MM.1S (cell line): Measurements from ENCODE around the gene FGGY.
"Not testable (repeated sequence)": the region's sequence is repeated elsewhere in the genome, so short reads cannot be mapped to it uniquely, and the experiment has no call there.

Source experiments
- DNase-seq: peaks from one replicate; pipeline ENCODE4 v3.0.0-alpha.2; 2015
- H2AFZ ChIP-seq: fragments of 300-600 bp; sonication (generic); 2 replicates; pipeline ENCODE4 v1.6.0; 2016; ENCODE audit warnings: antibody characterized with exemption, low read length
- H3F3A ChIP-seq: fragments of 300-600 bp; sonication (generic); 2 replicates; pipeline ENCODE4 v1.6.1; 2016; ENCODE audit warnings: mild to moderate bottlenecking, antibody characterized with exemption, low read length, moderate library complexity, mixed read lengths; ENCODE audit not compliant: insufficient read depth
- H3K27ac ChIP-seq: fragments of 300-600 bp; sonication (generic); 2 replicates; pipeline ENCODE4 v1.5.1; 2016; ENCODE audit warnings: mild to moderate bottlenecking, low read length
- H3K27me3 ChIP-seq: fragments of 300-600 bp; sonication (generic); replicated peaks from 2 replicates; pipeline ENCODE4 v1.6.0; 2016; ENCODE audit warnings: low read length; ENCODE audit not compliant: insufficient read depth
- H3K36me3 ChIP-seq: fragments of 300-600 bp; sonication (generic); replicated peaks from 2 replicates; pipeline ENCODE4 v1.6.1; 2016; ENCODE audit warnings: mild to moderate bottlenecking, low read length, mixed read lengths; ENCODE audit not compliant: insufficient read depth
- H3K4me1 ChIP-seq: fragments of 300-600 bp; sonication (generic); 2 replicates; pipeline ENCODE4 v1.6.1; 2016; ENCODE audit warnings: low read length, mixed read lengths
- H3K4me2 ChIP-seq: fragments of 300-600 bp; sonication (generic); 2 replicates; pipeline ENCODE4 v1.6.0; 2016; ENCODE audit warnings: low read depth, low read length
- H3K4me3 ChIP-seq: fragments of 300-600 bp; sonication (generic); 2 replicates; pipeline ENCODE4 v1.5.1; 2016; ENCODE audit warnings: low read length, mixed read lengths
- H3K79me2 ChIP-seq: fragments of 300-600 bp; sonication (generic); 2 replicates; pipeline ENCODE4 v1.6.1; 2016; ENCODE audit warnings: mixed run types, low read length, mixed read lengths
- H3K9ac ChIP-seq: fragments of 300-600 bp; sonication (generic); 2 replicates; pipeline ENCODE4 v1.6.1; 2016; ENCODE audit warnings: low read length, mixed read lengths
- H3K9me2 ChIP-seq: fragments of 300-600 bp; sonication (generic); replicated peaks from 2 replicates; pipeline ENCODE4 v1.6.1; 2016; ENCODE audit warnings: mild to moderate bottlenecking, low read length, mixed read lengths; ENCODE audit not compliant: insufficient read depth
- H3K9me3 ChIP-seq: fragments of 300-600 bp; sonication (generic); replicated peaks from 2 replicates; pipeline ENCODE4 v1.6.1; 2016; ENCODE audit warnings: mild to moderate bottlenecking, low read length, mixed read lengths; ENCODE audit not compliant: insufficient read depth
- H4K20me1 ChIP-seq: fragments of 300-600 bp; sonication (generic); 2 replicates; pipeline ENCODE4 v1.6.1; 2016; ENCODE audit warnings: mild to moderate bottlenecking, low read length, moderate library complexity, mixed read lengths; ENCODE audit not compliant: insufficient read depth
- CTCF ChIP-seq: fragments of 300-600 bp; sonication (generic); IDR thresholded peaks from 2 replicates; pipeline ENCODE4 v1.5.1; 2016; ENCODE audit warnings: antibody characterized with exemption, low read length, mixed read lengths
- EZH2 ChIP-seq: fragments of 300-600 bp; sonication (generic); optimal IDR thresholded peaks from 2 replicates; pipeline ENCODE3; 2017; ENCODE audit warnings: low read depth, mild to moderate bottlenecking, antibody characterized with exemption, low read length, mixed read lengths
- EZH2phosphoT487 ChIP-seq: fragments of 300-600 bp; sonication (generic); IDR thresholded peaks from 2 replicates; pipeline ENCODE4 v1.6.1; 2018; ENCODE audit warnings: antibody characterized with exemption, low read length

The FGGY gene

GRCh38 chr1:59554752-59555151 lies 257.9 kb downstream of the FGGY start:
- no peaks in the 10 kb centered on the region for H3K36me3 ChIP-seq
- no peak overlapping the region for H3K4me3 ChIP-seq
- TF ChIP-seq EZH2phosphoT487, result no peak
- no peaks in the 10 kb centered on the region for H3K79me2 ChIP-seq
- no peak overlapping the region for H2AFZ ChIP-seq
- no peaks in the 10 kb centered on the region for H3K9me3 ChIP-seq
- H3K9ac ChIP-seq, result no peak overlapping the region
- no peaks in the 10 kb centered on the region for H3K4me1 ChIP-seq
- H3F3A ChIP-seq, result no peaks in the 10 kb centered on the region
- no peaks in the 10 kb centered on the region for H3K27me3 ChIP-seq
- no peak for DNase-seq
- no peak overlapping the region for H3K4me2 ChIP-seq
- no peaks in the 10 kb centered on the region for H4K20me1 ChIP-seq
- no peak overlapping the region for H3K27ac ChIP-seq
- H3K9me2 ChIP-seq, result no peaks in the 10 kb centered on the region

- H3K36me3 ChIP-seq, result no peaks in the 10 kb centered on the region
- H4K20me1 ChIP-seq, result no peaks in the 10 kb centered on the region
- no peak overlapping the region for H3K27ac ChIP-seq
- DNase-seq, result no peak
- H3F3A ChIP-seq, result no peaks in the 10 kb centered on the region
- no peaks in the 10 kb centered on the region for H3K9me3 ChIP-seq
- H3K4me1 ChIP-seq, result 0 out of 2 replicates have a peak, but pooled peaks cover 4% of the 10 kb centered on the region
- no peaks in the 10 kb centered on the region for H3K27me3 ChIP-seq
- H3K4me2 ChIP-seq, result no peak overlapping the region
- TF ChIP-seq EZH2 (no peak), EZH2phosphoT487 (no peak), CTCF (no peak)
- H3K9ac ChIP-seq, result no peak overlapping the region
- no peak overlapping the region for H3K4me3 ChIP-seq
- H2AFZ ChIP-seq, result no peak overlapping the region
- no peaks in the 10 kb centered on the region for H3K9me2 ChIP-seq
- H3K79me2 ChIP-seq, result no peaks in the 10 kb centered on the region
Observed at GRCh38 chr1:59556398-59556797, 259.5 kb downstream of the FGGY start.

- no peak overlapping the region for H3K4me3 ChIP-seq
- DNase-seq, result no peak
- H3K4me2 ChIP-seq, result no peak overlapping the region
- H3F3A ChIP-seq, result no peaks in the 10 kb centered on the region
- no peak overlapping the region for H2AFZ ChIP-seq
- 0 out of 2 replicates have a peak, but pooled peaks cover 4% of the 10 kb centered on the region for H3K4me1 ChIP-seq
- no peaks in the 10 kb centered on the region for H3K9me3 ChIP-seq
- H3K9ac ChIP-seq, result no peak overlapping the region
- no peaks in the 10 kb centered on the region for H4K20me1 ChIP-seq
- no peaks in the 10 kb centered on the region for H3K79me2 ChIP-seq
- H3K36me3 ChIP-seq, result no peaks in the 10 kb centered on the region
- no peaks in the 10 kb centered on the region for H3K27me3 ChIP-seq
- no peak for TF ChIP-seq CTCF
- TF ChIP-seq EZH2phosphoT487, result no peak
- TF ChIP-seq EZH2, result no peak
- H3K9me2 ChIP-seq, result no peaks in the 10 kb centered on the region
- no peak overlapping the region for H3K27ac ChIP-seq
Observed at GRCh38 chr1:59556802-59557548, 260.1 kb downstream of the FGGY start.

- Histone ChIP-seq H3K27me3 (no peaks in the 10 kb centered on the region), H3K9ac (no peak overlapping the region), H3F3A (no peaks in the 10 kb centered on the region), H3K4me2 (no peak overlapping the region), H3K79me2 (no peaks in the 10 kb centered on the region), H3K27ac (no peak overlapping the region), H3K4me1 (0 out of 2 replicates have a peak, but pooled peaks cover 4% of the 10 kb centered on the region), H2AFZ (no peak overlapping the region), H3K9me3 (no peaks in the 10 kb centered on the region), H3K4me3 (no peak overlapping the region), H4K20me1 (no peaks in the 10 kb centered on the region), H3K9me2 (no peaks in the 10 kb centered on the region), H3K36me3 (no peaks in the 10 kb centered on the region)
- TF ChIP-seq CTCF (no peak), EZH2 (no peak), EZH2phosphoT487 (no peak)
- DNase-seq, result no peak
Observed at GRCh38 chr1:59557549-59557885, 260.6 kb downstream of the FGGY start.

GRCh38 chr1:59558580-59558979 lies 261.7 kb downstream of the FGGY start:
- H3K4me3 ChIP-seq, H3F3A ChIP-seq, H3K9me3 ChIP-seq, H3K4me1 ChIP-seq, H3K27ac ChIP-seq, H2AFZ ChIP-seq, H3K27me3 ChIP-seq, H3K36me3 ChIP-seq, DNase-seq, H3K79me2 ChIP-seq, H4K20me1 ChIP-seq, H3K9ac ChIP-seq, H3K9me2 ChIP-seq, H3K4me2 ChIP-seq: not testable (repeated sequence)
